Fibroblast of pulmonary artery (primary cell): Measurements from ENCODE around the gene CTSF.
"Not testable (repeated sequence)": the region's sequence is repeated elsewhere in the genome, so short reads cannot be mapped to it uniquely, and the experiment has no call there.

Experiments
- DNase-seq: peaks from one replicate; pipeline ENCODE4 v3.0.0-alpha.2; 2010; ENCODE audit warnings: low read depth
- H3K4me3 ChIP-seq: replicated peaks from 2 replicates; pipeline ENCODE4 v1.5.1; 2011; ENCODE audit warnings: low read depth, mild to moderate bottlenecking, control low read depth, low read length, moderate library complexity
- CTCF ChIP-seq: IDR thresholded peaks from 2 replicates; pipeline ENCODE4 v1.5.1; 2011; ENCODE audit warnings: mild to moderate bottlenecking, control low read depth, low read length, inconsistent platforms; ENCODE audit errors: missing control alignments

The CTSF gene

GRCh38 chr11:66548041-66548440 lies 20.4 kb downstream of the CTSF start:
- DNase-seq = no peak
- no peak for TF ChIP-seq CTCF
- H3K4me3 ChIP-seq = no peak overlapping the region

- H3K4me3 ChIP-seq = no peak overlapping the region
- TF ChIP-seq CTCF = no peak
- no peak for DNase-seq
These were observed 20.8 kb downstream of the CTSF start for GRCh38 chr11:66547662-66548009.

GRCh38 chr11:66546966-66547661 lies 21.3 kb downstream of the CTSF start:
- no peak for TF ChIP-seq CTCF
- DNase-seq = no peak
- H3K4me3 ChIP-seq = no peak overlapping the region

GRCh38 chr11:66546368-66546965 lies 21.9 kb downstream of the CTSF start, which contains the start of gene ACTN3:
TSS of gene ACTN3 (plus strand) at chr11:66546903. CDS start at chr11:66546938, 35 bp downstream.
- TF ChIP-seq CTCF = no peak
- peak; percentile 19 for DNase-seq
- peak within 1 kb of the TSS; percentile 72 for H3K4me3 ChIP-seq

GRCh38 chr11:66545701-66546367 lies 22.6 kb downstream of the CTSF start, which contains the start of gene ZDHHC24:
TSS of gene ZDHHC24 (minus strand) at chr11:66546048. CDS start at chr11:66546003, 45 bp downstream.
- no peak for TF ChIP-seq CTCF
- peak within 1 kb of the TSS; percentile 72 for H3K4me3 ChIP-seq
- DNase-seq = peak; percentile 98

- peak overlapping the region; percentile 72 for H3K4me3 ChIP-seq
- DNase-seq = not testable (repeated sequence)
These were observed 23.5 kb downstream of the CTSF start for GRCh38 chr11:66544952-66545351.

- H3K4me3 ChIP-seq = no peak overlapping the region
- DNase-seq = peak; percentile 61
- peak; percentile 59 for TF ChIP-seq CTCF
These were observed 24.9 kb downstream of the CTSF start for GRCh38 chr11:66543263-66544107.
